Body of pancreas (tissue), 4 donors: ENCODE data around the gene HSD17B10.

Experiments
- CTCF ChIP-seq, 7 experiments: fragments of 450-650 bp in 4 of 7; fragments of 200-600 bp in 3 of 7; sonication (generic) in 3 of 7; IDR thresholded peaks; one replicate each; pipeline ENCODE4 v1.5.1; 2016 to 2019; ENCODE audit warnings: antibody characterized with exemption in 7 of 7
- POLR2A ChIP-seq, 3 donors: fragments of 450-650 bp; IDR thresholded peaks; one replicate each; pipeline ENCODE4 v1.6.1; 2016; ENCODE audit warnings: antibody characterized with exemption in 3 of 3, mild to moderate bottlenecking in 2 of 3

GRCh38 chrX:53422861-53423306, 11.3 kb downstream of the HSD17B10 start, which contains the start of gene RIBC1:
- TF ChIP-seq CTCF (IDR thresholded peaks at IDR 0.05) = no peak
- no peak for TF ChIP-seq POLR2A (IDR thresholded peaks at IDR 0.05)
